GM12874 (cell line): ENCODE results near the gene BTBD9.

Source experiments
- CTCF ChIP-seq: IDR thresholded peaks from 2 replicates; pipeline ENCODE4 v1.5.1; 2011; ENCODE audit warnings: low read depth, mild to moderate bottlenecking, control low read depth, low read length, moderate library complexity; ENCODE audit not compliant: insufficient read depth

The BTBD9 gene

GRCh38 chr6:38646166-38646878 lies 6.6 kb upstream of the BTBD9 start:
- TF ChIP-seq CTCF: no peak

GRCh38 chr6:38644951-38645350 lies 5.2 kb upstream of the BTBD9 start:
- no peak for TF ChIP-seq CTCF

GRCh38 chr6:38640216-38640909 lies 634 bp upstream of the BTBD9 start:
- TF ChIP-seq CTCF: no peak

- no peak for TF ChIP-seq CTCF
Measured at GRCh38 chr6:38638941-38639497, 710 bp downstream of the BTBD9 start.

- TF ChIP-seq CTCF: no peak
Measured at GRCh38 chr6:38637756-38638155, 2.0 kb downstream of the BTBD9 start.

GRCh38 chr6:38636027-38636426 lies 3.7 kb downstream of the BTBD9 start:
- TF ChIP-seq CTCF: no peak

- no peak for TF ChIP-seq CTCF
Measured at GRCh38 chr6:38634518-38634917, 5.2 kb downstream of the BTBD9 start.
